DND-41 (cell line): ENCODE results near the gene TEX36.

Source experiments
- ATAC-seq: fragments of 200-7000 bp; cut with Tn5 transposase; 3 replicates; pipeline ENCODE4 v1.9.1; 2021; ENCODE audit warnings: low read depth; ENCODE audit not compliant: insufficient read depth
- DNase-seq: peaks from one replicate; pipeline ENCODE4 v3.0.0-alpha.2; 2020
- H2AFZ ChIP-seq: 2 replicates; pipeline ENCODE4 v1.6.0; 2012; ENCODE audit warnings: low read depth, low read length
- H3K27ac ChIP-seq: 2 replicates; pipeline ENCODE4 v1.5.1; 2012; ENCODE audit warnings: low read length, inconsistent platforms
- H3K27me3 ChIP-seq: fragments of 200-600 bp; sonication (generic); 2 replicates; pipeline ENCODE4 v1.6.0; 2012; ENCODE audit warnings: low read length, mild to moderate bottlenecking, inconsistent platforms; ENCODE audit not compliant: insufficient read depth, poor library complexity
- H3K36me3 ChIP-seq: 2 replicates; pipeline ENCODE4 v1.5.1; 2012; ENCODE audit warnings: low read length, inconsistent platforms; ENCODE audit not compliant: insufficient read depth
- H3K4me1 ChIP-seq: 2 replicates; pipeline ENCODE4 v1.5.1; 2012; ENCODE audit warnings: mild to moderate bottlenecking, low read length; ENCODE audit not compliant: insufficient read depth
- H3K4me2 ChIP-seq: 2 replicates; pipeline ENCODE4 v1.6.0; 2012; ENCODE audit warnings: mild to moderate bottlenecking, moderate library complexity, low read length, inconsistent platforms; ENCODE audit not compliant: insufficient read depth
- H3K4me3 ChIP-seq, 2 experiments: fragments of 200-600 bp in 1 of 2; shearing (Covaris generic) in 1 of 2; 2 replicates each; pipeline ENCODE4 v1.5.1; 2012 to 2016; ENCODE audit warnings: inconsistent platforms in 2 of 2, low read length in 2 of 2, mild to moderate bottlenecking in 2 of 2, low read depth in 1 of 2, moderate library complexity in 1 of 2
- H3K79me2 ChIP-seq: 2 replicates; pipeline ENCODE4 v1.6.0; 2012; ENCODE audit warnings: low read length, inconsistent platforms; ENCODE audit not compliant: insufficient read depth
- H3K9ac ChIP-seq: 2 replicates; pipeline ENCODE4 v1.6.0; 2012; ENCODE audit warnings: low read depth, mild to moderate bottlenecking, inconsistent platforms, low read length, moderate library complexity
- H3K9me3 ChIP-seq: 2 replicates; pipeline ENCODE4 v1.5.1; 2012; ENCODE audit warnings: low read length, moderate library complexity, mild to moderate bottlenecking, inconsistent platforms; ENCODE audit not compliant: insufficient read depth, severe bottlenecking
- H4K20me1 ChIP-seq: 2 replicates; pipeline ENCODE4 v1.6.0; 2012; ENCODE audit warnings: low read length; ENCODE audit not compliant: insufficient read depth
- EZH2 ChIP-seq: IDR thresholded peaks from 3 replicates; pipeline ENCODE4 v1.6.1; 2012; ENCODE audit warnings: borderline replicate concordance, low read depth, mild to moderate bottlenecking, moderate library complexity, low read length, inconsistent platforms; ENCODE audit not compliant: severe bottlenecking
- TF ChIP-seq, protein P1 (sequence below): IDR thresholded peaks from 2 replicates; pipeline ENCODE4 v1.5.1; 2012; ENCODE audit warnings: borderline replicate concordance, low read length, moderate library complexity, mild to moderate bottlenecking; ENCODE audit not compliant: poor library complexity, severe bottlenecking; ENCODE audit errors: extremely low read depth

Gene TEX36

DNA sequence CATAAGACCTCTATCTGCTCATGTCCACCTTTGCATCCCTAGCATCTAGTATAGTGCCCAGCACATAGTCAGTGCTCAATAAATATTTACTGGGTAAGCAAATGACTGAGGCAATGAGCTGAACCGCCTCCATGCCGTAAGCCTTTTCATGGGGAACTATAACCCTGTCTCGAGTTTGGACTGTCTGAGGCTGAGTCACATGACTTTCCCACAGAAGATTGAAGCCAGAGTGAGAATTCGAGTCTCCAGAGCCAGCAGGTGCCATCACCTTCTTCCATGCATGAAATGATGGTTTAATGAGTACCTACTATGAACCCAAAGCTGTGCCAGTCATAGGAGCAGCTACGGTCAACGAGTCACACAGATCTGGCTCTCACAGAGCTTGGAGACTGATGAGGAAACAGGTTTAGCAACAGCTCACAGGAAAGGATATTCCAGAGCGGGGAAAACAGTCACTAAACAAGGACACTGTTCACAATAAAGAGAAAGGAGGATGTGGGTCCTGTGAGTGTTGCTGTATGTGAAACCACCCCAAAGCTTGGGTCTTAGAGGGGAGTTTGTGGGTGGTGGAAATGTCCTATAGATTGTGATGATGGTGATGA lies 75.2 kb downstream of the TEX36 start:
- Histone ChIP-seq H3K79me2 (no peaks in the 10 kb centered on the region), H3K27ac (no peak overlapping the region), H3K4me1 (no peaks in the 10 kb centered on the region), H3K4me2 (no peak overlapping the region), H3K9ac (no peak overlapping the region), H3K4me3 (no peak overlapping the region), H2AFZ (no peak overlapping the region), H4K20me1 (no peaks in the 10 kb centered on the region), H3K27me3 (no peaks in the 10 kb centered on the region), H3K36me3 (no peaks in the 10 kb centered on the region), H3K9me3 (no peaks in the 10 kb centered on the region)
- TF ChIP-seq EZH2, result no peak
- TF ChIP-seq, protein P1, sequence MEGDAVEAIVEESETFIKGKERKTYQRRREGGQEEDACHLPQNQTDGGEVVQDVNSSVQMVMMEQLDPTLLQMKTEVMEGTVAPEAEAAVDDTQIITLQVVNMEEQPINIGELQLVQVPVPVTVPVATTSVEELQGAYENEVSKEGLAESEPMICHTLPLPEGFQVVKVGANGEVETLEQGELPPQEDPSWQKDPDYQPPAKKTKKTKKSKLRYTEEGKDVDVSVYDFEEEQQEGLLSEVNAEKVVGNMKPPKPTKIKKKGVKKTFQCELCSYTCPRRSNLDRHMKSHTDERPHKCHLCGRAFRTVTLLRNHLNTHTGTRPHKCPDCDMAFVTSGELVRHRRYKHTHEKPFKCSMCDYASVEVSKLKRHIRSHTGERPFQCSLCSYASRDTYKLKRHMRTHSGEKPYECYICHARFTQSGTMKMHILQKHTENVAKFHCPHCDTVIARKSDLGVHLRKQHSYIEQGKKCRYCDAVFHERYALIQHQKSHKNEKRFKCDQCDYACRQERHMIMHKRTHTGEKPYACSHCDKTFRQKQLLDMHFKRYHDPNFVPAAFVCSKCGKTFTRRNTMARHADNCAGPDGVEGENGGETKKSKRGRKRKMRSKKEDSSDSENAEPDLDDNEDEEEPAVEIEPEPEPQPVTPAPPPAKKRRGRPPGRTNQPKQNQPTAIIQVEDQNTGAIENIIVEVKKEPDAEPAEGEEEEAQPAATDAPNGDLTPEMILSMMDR, result no peak
- ATAC-seq (no peak), DNase-seq (no peak)

DNA sequence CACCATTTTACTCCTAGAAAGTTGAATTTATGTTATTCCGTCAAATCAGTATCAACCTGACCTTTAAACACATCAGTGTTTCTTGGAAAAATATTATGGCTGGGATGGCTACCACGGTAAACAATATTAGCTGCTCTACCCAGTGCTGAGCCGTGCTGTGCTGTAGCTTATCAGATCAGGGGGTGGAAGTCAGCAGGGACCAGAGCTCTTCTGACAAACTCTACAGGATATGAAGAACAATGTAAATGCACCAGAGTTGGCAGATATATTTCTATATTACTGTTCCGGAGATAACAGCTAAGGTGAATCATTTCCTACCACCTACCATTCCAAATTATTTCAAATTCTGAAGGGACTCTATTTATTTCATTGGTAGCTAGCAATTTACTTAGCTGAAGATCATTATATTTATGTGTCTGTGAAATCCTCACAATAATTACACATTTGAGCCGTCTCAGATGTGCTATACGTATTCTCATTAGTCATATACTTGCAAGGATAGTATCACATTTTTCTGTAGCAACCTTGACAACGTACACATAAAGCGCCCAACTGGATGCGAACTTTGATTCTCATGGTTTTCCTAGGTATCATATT lies 76.5 kb downstream of the TEX36 start:
- Histone ChIP-seq H3K4me2 (no peak overlapping the region), H3K27ac (no peak overlapping the region), H4K20me1 (no peaks in the 10 kb centered on the region), H3K27me3 (no peaks in the 10 kb centered on the region), H3K9me3 (no peaks in the 10 kb centered on the region), H3K79me2 (no peaks in the 10 kb centered on the region), H2AFZ (no peak overlapping the region), H3K4me1 (no peaks in the 10 kb centered on the region), H3K9ac (no peak overlapping the region), H3K4me3 (no peak overlapping the region), H3K36me3 (no peaks in the 10 kb centered on the region)
- TF ChIP-seq EZH2, result no peak
- TF ChIP-seq, protein P1, result no peak
- ATAC-seq (no peak), DNase-seq (no peak)
